NCI-H187 treated with DMSO at 0.1 percent for 48 hours (cell line): ENCODE data around the gene UNC50.
"Not testable (repeated sequence)": the region's sequence is repeated elsewhere in the genome, so short reads cannot be mapped to it uniquely, and the experiment has no call there.

Experiments
- DNase-seq: peaks from one replicate; lab custom pipeline; 2025; lab: John Stamatoyannopoulos, UW

Gene UNC50

GRCh38 chr2:98608962-98609604 lies 694 bp downstream of the UNC50 start:
- no peak for DNase-seq

GRCh38 chr2:98614024-98614739 lies 5.8 kb downstream of the UNC50 start:
- no peak for DNase-seq

GRCh38 chr2:98615481-98615880 lies 7.1 kb downstream of the UNC50 start:
- DNase-seq: no peak

GRCh38 chr2:98617149-98617548 lies 8.8 kb downstream of the UNC50 start:
- no peak for DNase-seq

- DNase-seq: no peak
Observed at GRCh38 chr2:98623657-98624056, 15.3 kb downstream of the UNC50 start.

- DNase-seq: no peak
Observed at GRCh38 chr2:98632351-98632750, 24.0 kb downstream of the UNC50 start.

GRCh38 chr2:98634406-98635092 lies 26.2 kb downstream of the UNC50 start:
- DNase-seq: no peak

- no peak for DNase-seq
Observed at GRCh38 chr2:98637401-98638147, 29.2 kb downstream of the UNC50 start.

GRCh38 chr2:98643496-98644100 lies 35.2 kb downstream of the UNC50 start:
- DNase-seq: no peak

- no peak for DNase-seq
Observed at GRCh38 chr2:98647636-98648035, 39.2 kb downstream of the UNC50 start.

- no peak for DNase-seq
Observed at GRCh38 chr2:98648451-98648850, 40.1 kb downstream of the UNC50 start.

- DNase-seq: peak; percentile 72
Observed at GRCh38 chr2:98649135-98649991, 41.0 kb downstream of the UNC50 start.

- no peak for DNase-seq
Observed at GRCh38 chr2:98649992-98650375, 41.6 kb downstream of the UNC50 start.

GRCh38 chr2:98650998-98651397 lies 42.6 kb downstream of the UNC50 start:
- no peak for DNase-seq

- DNase-seq: no peak
Observed at GRCh38 chr2:98654699-98655495, 46.5 kb downstream of the UNC50 start.

- no peak for DNase-seq
Observed at GRCh38 chr2:98656800-98657199, 48.4 kb downstream of the UNC50 start.

GRCh38 chr2:98658816-98659490 lies 50.6 kb downstream of the UNC50 start:
- no peak for DNase-seq

GRCh38 chr2:98659491-98659840 lies 51.1 kb downstream of the UNC50 start:
- not testable (repeated sequence) for DNase-seq

GRCh38 chr2:98663511-98664090 lies 55.2 kb downstream of the UNC50 start:
- DNase-seq: no peak
